Ishikawa (cell line): ENCODE data around the gene MIR17HG.

ENCODE experiments used
- CEBPB ChIP-seq: IDR thresholded peaks from 2 replicates; pipeline ENCODE4 v1.6.1; 2012
- CREB1 ChIP-seq: IDR thresholded peaks from 2 replicates; pipeline ENCODE4 v1.6.1; 2012; ENCODE audit warnings: low read depth
- EGR1 ChIP-seq: IDR thresholded peaks from 2 replicates; pipeline ENCODE4 v1.6.1; 2012
- EP300 ChIP-seq: IDR thresholded peaks from 2 replicates; pipeline ENCODE4 v1.6.1; 2012; ENCODE audit warnings: borderline replicate concordance
- FOXM1 ChIP-seq: IDR thresholded peaks from 2 replicates; pipeline ENCODE4 v1.6.1; 2012; ENCODE audit warnings: low read depth, borderline replicate concordance
- NFIC ChIP-seq: IDR thresholded peaks from 2 replicates; pipeline ENCODE4 v1.6.1; 2012
- RAD21 ChIP-seq: IDR thresholded peaks from 2 replicates; pipeline ENCODE4 v1.6.1; 2012; ENCODE audit warnings: low read depth
- TAF1 ChIP-seq: IDR thresholded peaks from 2 replicates; pipeline ENCODE4 v1.6.1; 2012; ENCODE audit warnings: low read depth, mild to moderate bottlenecking
- TCF12 ChIP-seq: IDR thresholded peaks from 2 replicates; pipeline ENCODE4 v1.6.1; 2012; ENCODE audit warnings: low read depth
- TEAD4 ChIP-seq: IDR thresholded peaks from 2 replicates; pipeline ENCODE4 v1.6.1; 2012
- YY1 ChIP-seq: IDR thresholded peaks from 2 replicates; pipeline ENCODE4 v1.6.1; 2012; ENCODE audit warnings: low read depth
- ZBTB7A ChIP-seq: IDR thresholded peaks from 2 replicates; pipeline ENCODE4 v1.6.1; 2012; ENCODE audit warnings: low read depth
- TF ChIP-seq, protein P1 (sequence below): IDR thresholded peaks from 2 replicates; pipeline ENCODE4 v1.6.1; 2012; ENCODE audit warnings: low read depth, mild to moderate bottlenecking
- TF ChIP-seq, protein P2 (sequence below): IDR thresholded peaks from 2 replicates; pipeline ENCODE4 v1.6.1; 2012
- TF ChIP-seq, protein P3 (sequence below): IDR thresholded peaks from 2 replicates; pipeline ENCODE4 v1.6.1; 2012

MIR17HG gene

DNA sequence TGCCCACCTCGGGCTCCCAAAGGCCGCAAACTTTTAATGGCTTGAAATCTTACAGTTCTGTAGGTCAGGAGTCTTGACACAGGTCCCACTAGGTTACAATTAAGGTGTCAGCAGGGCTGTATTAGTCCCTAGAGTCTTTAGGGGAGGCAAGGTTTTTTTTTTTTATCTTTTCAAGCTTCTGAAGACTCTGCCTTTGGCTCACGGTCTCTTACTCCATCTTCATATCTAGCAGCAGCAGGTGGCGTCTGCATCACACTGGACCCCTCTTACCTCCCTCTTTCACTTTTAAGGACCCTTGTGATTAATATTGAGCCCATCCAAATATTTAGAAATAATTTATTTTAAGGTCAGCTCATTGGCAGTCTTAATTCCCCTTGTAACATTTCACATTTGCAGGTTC is 11.6 kb downstream of the MIR17HG start:
- TF ChIP-seq, protein P1, sequence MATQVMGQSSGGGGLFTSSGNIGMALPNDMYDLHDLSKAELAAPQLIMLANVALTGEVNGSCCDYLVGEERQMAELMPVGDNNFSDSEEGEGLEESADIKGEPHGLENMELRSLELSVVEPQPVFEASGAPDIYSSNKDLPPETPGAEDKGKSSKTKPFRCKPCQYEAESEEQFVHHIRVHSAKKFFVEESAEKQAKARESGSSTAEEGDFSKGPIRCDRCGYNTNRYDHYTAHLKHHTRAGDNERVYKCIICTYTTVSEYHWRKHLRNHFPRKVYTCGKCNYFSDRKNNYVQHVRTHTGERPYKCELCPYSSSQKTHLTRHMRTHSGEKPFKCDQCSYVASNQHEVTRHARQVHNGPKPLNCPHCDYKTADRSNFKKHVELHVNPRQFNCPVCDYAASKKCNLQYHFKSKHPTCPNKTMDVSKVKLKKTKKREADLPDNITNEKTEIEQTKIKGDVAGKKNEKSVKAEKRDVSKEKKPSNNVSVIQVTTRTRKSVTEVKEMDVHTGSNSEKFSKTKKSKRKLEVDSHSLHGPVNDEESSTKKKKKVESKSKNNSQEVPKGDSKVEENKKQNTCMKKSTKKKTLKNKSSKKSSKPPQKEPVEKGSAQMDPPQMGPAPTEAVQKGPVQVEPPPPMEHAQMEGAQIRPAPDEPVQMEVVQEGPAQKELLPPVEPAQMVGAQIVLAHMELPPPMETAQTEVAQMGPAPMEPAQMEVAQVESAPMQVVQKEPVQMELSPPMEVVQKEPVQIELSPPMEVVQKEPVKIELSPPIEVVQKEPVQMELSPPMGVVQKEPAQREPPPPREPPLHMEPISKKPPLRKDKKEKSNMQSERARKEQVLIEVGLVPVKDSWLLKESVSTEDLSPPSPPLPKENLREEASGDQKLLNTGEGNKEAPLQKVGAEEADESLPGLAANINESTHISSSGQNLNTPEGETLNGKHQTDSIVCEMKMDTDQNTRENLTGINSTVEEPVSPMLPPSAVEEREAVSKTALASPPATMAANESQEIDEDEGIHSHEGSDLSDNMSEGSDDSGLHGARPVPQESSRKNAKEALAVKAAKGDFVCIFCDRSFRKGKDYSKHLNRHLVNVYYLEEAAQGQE = no peak
- no peak for TF ChIP-seq ZBTB7A
- no peak for TF ChIP-seq FOXM1
- no peak for TF ChIP-seq YY1
- TF ChIP-seq CEBPB = no peak
- no peak for TF ChIP-seq CREB1
- TF ChIP-seq EGR1 = no peak
- no peak for TF ChIP-seq TEAD4
- TF ChIP-seq RAD21 = no peak
- no peak for TF ChIP-seq EP300
- no peak for TF ChIP-seq TAF1
- TF ChIP-seq, protein P2, sequence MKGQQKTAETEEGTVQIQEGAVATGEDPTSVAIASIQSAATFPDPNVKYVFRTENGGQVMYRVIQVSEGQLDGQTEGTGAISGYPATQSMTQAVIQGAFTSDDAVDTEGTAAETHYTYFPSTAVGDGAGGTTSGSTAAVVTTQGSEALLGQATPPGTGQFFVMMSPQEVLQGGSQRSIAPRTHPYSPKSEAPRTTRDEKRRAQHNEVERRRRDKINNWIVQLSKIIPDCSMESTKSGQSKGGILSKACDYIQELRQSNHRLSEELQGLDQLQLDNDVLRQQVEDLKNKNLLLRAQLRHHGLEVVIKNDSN = no peak

DNA sequence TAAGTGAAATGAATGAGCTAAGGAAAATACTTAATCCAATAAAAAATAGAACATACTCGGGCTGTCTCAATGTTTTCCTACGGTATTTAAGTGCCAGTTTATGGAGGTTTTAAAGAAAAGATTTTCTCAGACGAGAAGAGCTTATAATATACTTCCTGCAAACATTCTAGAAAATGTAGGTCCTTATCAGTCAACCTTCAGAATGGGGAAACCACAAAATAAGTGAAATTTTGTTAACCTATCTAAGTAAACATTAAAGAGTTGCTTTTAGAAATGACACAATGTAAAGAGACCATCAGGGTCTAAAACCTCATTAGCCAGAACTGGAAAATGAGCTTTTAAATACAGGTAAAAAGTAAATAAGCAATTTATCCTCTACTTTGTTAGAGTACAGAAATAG is 12.1 kb downstream of the MIR17HG start:
- TF ChIP-seq FOXM1 = no peak
- no peak for TF ChIP-seq NFIC
- TF ChIP-seq, protein P3, sequence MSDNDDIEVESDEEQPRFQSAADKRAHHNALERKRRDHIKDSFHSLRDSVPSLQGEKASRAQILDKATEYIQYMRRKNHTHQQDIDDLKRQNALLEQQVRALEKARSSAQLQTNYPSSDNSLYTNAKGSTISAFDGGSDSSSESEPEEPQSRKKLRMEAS = no peak
- no peak for TF ChIP-seq CEBPB
- TF ChIP-seq, protein P2 = no peak
- TF ChIP-seq TAF1 = no peak
- no peak for TF ChIP-seq ZBTB7A
- no peak for TF ChIP-seq EGR1
- no peak for TF ChIP-seq RAD21
- no peak for TF ChIP-seq EP300
- TF ChIP-seq, protein P1 = no peak
- no peak for TF ChIP-seq YY1

DNA sequence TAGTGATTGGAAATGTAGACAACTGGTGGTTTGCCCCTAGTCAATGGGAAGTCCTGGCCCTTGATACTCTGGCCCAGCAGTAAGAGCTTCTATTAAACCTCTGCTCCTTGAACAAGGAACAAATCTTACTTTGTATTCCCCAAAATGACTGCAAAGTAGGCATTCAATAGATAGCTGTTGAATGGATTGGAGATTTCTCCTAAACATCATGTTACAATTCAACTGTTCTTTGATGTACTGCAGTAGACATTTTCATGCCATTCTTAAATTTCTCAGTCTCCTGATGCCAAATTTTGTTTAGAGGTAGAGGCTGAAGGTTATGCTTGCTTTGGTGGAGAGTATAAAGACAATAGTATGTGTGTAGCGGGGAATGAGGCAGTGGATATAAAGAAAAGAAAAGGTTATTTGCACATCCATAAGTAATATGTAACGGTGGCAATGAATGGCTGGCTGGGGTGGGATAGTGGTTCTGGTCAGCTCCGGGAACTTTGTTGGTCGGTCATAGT is 12.8 kb downstream of the MIR17HG start:
- no peak for TF ChIP-seq TCF12
- TF ChIP-seq TEAD4 = no peak
- no peak for TF ChIP-seq RAD21
- TF ChIP-seq CEBPB = no peak
- TF ChIP-seq, protein P2 = no peak
- no peak for TF ChIP-seq CREB1
- no peak for TF ChIP-seq EGR1
- TF ChIP-seq NFIC = no peak

DNA sequence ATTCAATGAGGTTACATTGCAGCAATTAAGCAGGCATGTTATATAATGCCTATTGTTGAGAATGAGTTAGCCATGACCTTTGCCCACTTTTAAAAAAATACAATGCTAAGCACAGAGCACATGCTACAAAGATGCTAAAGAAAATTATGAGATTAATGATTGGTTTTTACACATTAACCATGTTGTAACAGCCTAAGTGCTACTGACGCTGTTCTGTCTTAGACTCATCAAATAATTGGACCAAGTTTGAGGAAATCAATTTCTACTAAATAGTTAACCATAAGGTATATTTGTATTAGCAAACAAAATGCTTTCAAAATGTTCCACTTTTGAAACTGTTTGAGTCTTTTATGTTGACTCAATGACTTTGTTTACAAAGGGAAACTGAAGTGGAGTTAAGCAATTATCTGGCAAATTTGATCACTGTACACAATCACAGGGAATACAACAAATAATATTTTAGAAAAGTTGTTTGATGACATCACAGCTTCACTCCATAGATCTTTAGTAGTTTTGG is 14.3 kb downstream of the MIR17HG start:
- TF ChIP-seq, protein P3 = no peak
- no peak for TF ChIP-seq TEAD4
- TF ChIP-seq RAD21 = no peak

DNA sequence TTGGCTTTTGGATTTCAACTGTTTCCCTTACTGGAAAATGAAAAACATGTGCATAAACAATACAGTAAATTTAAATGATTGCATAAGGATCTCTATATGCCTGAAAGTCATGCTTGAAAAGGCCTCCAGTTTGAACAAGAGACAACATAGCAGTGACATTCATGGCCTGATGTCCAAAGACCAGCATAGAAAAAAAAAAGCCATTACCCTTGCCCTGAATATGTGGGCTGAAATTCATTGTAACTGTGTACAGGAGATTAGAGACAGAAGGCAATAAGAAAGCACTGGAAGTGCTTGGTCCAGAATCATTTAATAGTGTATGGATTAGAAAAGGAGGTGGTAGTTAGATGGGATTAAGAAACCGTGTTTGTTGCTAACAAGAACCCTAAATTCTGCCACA is 15.4 kb downstream of the MIR17HG start:
- TF ChIP-seq CEBPB (no peak), RAD21 (no peak), EGR1 (no peak), FOXM1 (no peak), YY1 (no peak), TCF12 (no peak), NFIC (no peak), ZBTB7A (no peak), TEAD4 (no peak), CREB1 (no peak), TAF1 (no peak), EP300 (no peak)
- TF ChIP-seq, protein P3 = no peak
- TF ChIP-seq, protein P1 = no peak
- TF ChIP-seq, protein P2 = no peak
